GM21576 (cell line): ENCODE measurements around the gene ZNF43.
"Not testable (repeated sequence)": the region's sequence is repeated elsewhere in the genome, so short reads cannot be mapped to it uniquely, and the experiment has no call there.

Source experiments
- ATAC-seq: cut with Tn5 transposase; IDR thresholded peaks from one replicate; pipeline ENCODE4 v1.9.1; 2021; ENCODE audit warnings: mild to moderate bottlenecking, moderate library complexity; ENCODE audit not compliant: unreplicated experiment

The ZNF43 gene

DNA sequence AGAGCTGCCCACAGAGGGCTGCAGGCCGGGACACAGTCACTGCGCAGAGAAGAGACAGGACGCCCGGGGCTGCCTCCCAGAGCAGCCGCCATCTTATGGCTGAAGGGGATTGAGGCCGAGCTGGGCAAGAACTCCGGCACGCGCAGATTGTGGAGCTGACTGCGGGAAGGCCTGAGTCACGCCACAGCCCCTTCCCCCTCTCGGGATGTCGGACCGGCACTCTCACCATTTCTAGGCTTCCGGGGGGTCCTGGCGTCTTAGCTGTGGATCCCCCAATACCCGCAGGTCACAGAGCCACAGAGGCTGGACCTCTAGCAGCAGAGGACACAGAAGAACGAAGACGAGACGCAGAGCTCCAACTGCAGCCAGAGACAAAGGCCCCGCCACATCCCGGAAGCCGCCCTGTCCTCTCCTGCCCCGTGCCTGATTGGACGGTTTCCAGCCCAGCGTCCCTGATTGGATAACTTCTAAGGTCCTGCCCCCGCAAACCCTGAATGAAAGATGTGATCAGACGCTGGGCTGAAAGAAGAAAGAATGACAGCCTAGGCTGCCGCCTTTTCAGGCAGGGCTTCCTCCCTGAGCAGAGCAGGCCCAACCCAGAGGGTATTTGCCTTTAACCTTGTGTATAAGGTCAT is at the start of gene ZNF43:
ZNF43 (minus strand) TSS at position 373 of the 635 bp plus-strand sequence; CDS start at position 229, 144 bp downstream.
- peak; percentile 99 for ATAC-seq

DNA sequence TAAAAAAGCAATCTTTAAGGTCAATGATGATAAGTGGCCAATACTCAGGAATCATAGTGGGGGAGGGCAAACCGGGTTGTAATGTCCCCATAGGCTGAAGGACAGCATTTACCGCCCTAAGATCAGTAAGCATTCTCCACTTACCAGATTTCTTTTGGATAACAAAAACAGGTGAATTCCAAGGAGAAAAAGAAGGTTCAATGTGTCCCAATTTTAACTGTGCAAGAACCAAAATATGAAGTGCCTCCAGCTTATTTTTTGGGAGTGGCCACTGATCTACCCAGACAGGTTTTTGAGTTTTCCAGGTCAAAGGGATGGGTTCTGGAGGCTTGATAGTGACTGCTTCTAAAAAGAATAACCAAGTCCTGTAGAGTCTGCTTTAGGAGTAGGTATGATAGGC is 49.5 kb upstream of the ZNF43 start:
- not testable (repeated sequence) for ATAC-seq

DNA sequence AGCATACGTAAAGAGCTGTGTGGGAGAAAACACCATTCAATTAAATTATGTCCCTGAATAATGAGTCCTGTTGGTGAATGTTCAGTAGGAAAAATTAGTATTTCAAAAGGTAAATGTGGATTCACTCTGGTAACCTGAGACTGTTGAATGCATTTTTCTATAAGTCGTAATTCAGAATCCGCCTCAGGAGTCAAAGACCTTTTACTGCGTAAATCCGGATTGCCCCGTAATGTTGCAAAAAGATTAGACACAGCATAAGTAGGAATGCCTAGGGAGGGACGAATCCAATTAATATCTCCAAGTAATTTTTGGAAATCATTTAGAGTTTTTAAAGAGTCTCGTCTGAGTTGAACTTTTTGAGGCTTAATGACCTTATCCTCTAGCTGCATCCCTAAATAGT is 48.8 kb upstream of the ZNF43 start:
- not testable (repeated sequence) for ATAC-seq

DNA sequence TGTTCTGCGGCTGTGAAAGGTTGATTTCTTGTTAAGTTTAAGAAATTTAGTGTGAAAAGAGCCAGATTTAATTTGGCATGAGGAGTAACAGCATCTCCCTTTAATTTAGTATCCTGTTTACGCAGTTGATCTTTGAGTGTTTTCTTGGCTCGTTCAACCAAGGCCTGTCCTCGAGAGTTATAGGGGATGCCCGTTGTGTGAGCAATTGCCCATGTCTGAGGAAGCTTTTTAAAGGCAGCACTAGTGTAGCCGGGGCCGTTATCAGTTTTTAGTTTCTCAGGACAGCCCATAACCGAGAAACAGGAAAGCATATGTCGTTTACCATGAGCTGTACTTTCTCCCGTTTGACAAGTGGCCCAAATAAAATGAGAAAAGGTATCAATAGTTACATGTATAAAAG is 47.5 kb upstream of the ZNF43 start:
- no peak for ATAC-seq

DNA sequence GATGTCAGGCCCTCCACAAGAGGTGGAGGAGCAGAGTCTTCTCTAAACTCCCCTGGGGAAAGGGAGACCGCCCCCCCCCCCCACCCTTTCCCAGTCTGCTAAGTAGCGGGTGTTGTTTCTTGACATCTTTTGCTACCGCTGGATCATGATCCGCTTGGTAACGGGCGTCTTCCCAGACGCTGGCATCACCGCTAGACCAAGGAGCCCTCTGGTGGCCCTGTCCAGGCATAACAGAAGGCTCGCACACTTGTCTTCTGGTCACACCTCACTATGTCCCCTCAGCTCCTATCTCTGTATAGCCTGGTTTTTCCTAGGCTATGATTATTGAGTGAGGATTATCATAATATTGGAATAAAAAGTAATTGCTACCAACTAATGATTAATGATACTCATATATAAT is 44.8 kb upstream of the ZNF43 start:
- not testable (repeated sequence) for ATAC-seq

DNA sequence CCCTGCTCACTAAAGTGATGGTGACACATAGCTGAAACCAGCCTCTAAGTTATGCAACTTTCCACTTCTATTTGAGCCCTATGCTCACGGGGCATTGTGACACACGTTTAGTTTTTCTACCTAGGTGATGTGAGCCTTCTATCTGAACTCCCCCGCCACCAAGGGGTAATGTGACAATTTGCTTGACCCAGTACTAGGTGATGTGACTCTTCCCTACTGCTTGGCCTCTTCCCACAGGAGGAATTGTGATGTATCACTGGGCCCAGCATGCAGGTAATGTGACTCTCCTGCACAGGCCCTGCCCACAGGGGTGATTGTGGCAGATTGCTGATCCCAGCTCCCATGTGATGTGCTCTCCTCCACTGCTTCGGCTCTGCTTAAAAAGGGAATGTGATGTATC is 42.7 kb upstream of the ZNF43 start:
- ATAC-seq: no peak

DNA sequence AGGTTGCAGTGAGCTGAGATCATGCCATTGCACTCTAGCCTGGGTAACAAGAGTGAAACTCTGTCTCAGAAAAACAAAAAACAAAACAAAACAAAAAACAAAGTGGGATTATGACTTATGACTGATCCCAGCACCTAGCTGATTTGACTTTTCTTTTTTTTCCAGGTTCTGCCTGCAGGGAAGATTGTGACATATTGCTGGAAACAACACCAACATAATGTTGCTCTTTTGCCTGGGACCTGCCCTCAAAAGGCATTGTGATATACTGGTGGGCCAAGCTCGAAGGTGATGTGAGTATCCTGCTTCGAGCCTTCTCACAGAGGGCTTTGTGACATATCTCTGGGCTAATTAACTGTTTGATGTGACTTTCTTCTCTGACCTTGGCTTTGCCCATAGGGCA is 42.0 kb upstream of the ZNF43 start:
- ATAC-seq: no peak

DNA sequence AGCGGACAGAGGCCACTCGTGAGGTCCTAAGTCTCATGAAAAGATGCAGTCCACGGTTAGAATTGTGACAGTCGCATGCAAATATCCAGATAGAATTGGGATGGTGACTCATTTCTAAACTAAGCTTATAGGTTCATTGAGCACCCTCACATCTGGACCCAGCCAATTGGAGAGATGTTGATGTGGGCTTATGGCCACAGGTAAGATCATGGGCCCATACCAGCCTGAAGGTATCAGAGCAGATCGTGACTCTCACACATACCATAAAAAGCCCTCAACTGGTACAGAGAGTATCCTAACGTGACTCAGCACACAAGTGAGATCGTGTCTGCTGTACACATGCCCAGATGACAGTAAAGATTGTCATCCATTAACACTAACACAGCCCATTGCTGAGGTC is 40.6 kb upstream of the ZNF43 start:
- not testable (repeated sequence) for ATAC-seq

DNA sequence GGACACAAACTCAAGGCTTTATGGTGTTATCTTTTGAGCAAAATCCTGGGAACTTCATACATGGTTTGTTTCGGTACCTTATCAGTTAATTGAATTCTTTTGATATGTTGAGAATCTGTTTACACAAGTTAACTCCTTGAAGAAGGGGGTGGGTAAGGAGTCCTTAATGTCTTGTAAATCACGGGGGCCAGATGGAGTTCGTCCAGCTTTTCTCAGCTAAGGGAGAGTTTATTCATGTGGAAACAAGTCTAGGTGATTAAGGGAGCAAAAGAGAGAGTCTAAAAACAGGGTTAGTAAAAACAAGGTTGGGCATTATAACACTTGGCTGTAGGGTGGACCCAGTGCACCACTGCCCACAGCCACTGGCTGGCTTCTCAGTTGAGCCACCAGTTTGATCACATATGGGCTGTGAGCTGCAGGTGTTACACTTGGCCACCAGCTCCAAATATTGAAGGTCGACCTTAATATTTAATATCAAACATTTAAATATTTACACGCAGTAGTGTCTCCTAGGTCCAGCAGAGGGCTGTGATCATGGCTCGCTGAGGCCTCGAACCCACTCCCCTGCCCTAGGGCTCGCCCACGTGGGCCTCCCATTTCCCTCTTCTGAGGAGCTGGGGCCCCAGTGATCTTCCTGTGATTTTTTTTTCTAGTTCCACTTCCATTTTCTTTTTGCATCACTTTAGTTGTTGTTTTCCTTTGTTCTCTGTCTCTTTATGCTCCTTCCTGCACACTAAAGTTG is 21.0 kb upstream of the ZNF43 start:
- no peak for ATAC-seq

DNA sequence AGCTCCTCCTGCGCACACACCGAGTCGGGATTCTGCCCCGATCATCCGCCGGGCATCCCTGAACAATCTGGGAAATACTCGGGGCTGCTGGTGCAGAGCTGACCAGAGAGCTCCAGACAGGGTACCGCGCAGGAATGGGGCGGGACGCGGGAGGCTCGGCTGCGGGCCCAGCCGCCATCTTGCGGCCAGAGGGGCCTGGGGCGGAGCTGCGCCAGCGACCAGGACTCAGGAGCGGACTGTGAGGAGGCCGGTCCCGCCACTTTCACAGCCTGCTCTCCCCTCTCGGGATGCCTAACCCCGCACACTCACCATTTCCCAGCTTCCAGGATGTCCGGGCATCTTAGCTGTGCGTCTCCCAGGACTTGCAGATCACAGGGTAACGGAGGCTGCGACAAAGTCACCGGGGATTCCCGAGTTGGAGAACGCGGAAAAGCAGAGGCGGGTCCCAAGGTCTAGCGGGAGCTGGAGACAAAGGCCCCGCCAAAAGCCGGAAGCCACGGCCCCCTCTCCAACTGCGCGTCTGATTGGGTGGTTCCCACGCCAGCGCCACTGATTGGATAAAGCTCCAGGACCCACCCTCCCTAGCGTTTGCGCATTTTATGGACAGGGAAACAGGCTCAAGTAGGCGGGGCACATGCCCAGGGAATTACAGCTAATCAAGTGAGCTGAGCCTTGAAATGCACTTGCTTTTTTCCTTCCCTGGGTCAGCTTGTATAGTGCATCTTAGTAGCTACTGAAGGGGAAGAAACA is 15.8 kb upstream of the ZNF43 start:
- peak; percentile 93 for ATAC-seq

DNA sequence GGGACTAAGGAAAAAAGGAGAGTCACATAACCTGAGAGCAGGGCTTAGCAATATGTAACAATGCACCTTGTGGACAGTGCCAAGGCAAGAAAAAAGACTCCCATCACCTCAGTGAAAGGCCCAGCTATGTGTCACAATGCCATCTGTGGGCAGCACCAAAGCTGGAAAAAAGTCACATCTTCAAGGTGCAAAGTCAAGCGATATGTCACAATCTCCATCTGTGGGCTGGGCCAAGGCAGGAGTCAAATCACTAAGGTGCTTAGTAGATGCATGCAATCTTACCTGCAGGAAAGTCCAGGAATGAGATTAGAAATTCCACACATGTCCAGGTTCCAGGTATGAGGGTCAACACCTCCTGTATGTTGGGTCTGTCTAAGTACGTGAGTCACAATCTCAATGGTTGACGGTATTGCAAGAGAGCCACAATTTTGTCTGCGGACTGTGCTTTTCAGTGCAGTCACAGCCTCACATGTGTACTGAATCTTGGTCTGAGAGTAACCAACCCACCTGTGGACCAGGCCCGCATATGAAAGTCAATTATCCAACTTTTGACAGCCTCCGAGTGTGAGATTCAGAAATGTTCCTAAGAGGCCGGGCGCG is 14.8 kb upstream of the ZNF43 start:
- no peak for ATAC-seq

DNA sequence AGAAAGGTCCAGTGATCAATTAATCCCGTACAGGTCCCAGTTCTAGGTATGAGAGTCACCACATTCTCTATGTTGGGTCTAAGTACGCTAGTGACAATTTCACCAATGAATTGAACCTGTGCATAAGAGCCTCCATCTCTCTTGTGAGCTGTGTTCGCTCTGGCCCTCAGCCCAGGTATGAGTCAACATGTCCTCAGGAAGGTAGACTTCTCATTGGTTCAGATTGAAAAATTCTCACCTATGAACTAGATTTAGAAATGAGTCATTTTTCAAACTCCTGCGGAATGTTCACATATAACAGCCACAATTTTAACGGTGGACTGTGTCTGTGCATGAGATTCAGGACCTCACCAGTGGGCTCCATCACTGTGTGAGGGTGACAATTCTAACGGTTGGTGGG is 12.7 kb upstream of the ZNF43 start:
- no peak for ATAC-seq

DNA sequence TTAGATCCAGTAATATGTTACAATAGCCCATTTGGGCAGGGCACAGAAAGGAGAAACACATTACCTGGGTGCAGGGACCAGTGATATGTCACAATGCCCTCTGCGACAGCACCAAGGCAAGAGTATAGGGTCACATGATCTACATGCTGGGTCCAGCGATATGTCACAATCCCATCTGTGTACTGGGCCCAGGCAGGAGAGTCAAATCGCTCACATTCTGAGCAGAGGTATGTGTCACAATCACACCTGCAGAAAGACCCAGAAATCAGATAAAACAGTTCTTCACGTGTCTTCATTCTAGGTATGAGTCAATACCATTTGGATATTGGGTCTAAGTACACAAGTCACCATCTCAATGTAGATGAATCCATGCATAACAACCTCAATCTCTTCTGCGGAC is 7.1 kb upstream of the ZNF43 start:
- no peak for ATAC-seq

DNA sequence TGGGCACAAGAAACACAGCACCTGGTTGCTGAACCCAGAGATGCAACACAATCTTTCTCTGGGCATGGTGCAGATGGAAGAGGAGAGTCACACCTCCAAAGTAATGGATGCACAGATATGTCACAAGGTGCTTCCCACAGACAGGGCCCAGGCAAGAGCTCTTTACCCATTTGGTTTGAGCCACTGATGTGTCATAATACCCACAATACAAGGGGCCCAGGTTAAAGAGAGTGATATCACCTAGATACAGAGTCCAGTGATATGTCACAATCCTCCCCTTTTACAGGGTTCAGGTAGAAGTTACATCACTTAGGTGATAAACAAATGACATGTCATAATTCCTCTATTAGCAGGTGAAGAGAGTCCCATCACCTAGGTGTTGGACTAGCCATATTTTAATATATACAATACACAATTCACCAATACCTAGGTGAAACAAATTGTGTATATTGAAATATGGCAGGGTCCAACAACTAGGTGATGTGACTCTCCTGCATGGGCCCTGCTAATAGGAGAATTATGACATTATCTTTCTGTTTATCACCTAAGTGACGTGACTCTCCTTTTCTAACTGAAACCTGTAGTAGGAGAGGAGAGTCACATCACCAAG is 5.6 kb upstream of the ZNF43 start:
- no peak for ATAC-seq

DNA sequence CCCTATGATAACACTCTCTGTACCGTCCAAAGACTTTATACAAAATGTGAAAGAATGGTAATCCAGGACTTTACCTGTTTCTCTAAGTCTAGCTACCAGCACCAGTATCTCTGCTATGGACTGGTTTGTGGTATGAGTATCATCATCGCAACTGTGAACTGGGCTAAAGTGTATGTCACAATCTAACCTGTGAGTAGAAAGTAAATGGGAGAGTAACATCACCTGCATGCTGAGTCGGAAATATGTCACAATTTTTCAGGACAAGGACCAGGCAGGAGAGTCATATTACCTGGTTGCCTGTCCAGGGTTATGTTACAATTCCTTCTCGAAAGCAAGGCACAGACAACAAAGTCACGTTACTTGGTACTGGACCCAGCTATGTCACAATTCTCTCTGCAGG is 5.1 kb upstream of the ZNF43 start:
- ATAC-seq: no peak

DNA sequence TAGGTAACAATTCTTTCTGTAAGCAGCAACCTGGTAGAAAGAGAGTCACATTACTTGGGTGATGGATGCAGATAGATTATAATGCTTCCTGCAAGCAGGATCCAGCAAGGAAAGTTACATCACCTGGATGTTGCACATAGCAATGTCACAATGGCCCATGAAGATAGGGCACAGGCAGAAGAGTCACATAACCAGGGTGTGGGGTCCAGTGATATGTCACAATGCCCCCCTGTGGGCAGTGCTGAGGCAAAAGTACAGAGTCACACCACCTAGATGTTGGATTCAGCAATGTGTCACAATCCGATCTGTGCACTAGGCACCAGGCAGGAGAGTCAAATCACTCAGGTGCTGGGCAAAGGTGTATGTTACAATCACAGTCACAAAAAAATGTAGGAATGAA is 4.0 kb upstream of the ZNF43 start:
- no peak for ATAC-seq

DNA sequence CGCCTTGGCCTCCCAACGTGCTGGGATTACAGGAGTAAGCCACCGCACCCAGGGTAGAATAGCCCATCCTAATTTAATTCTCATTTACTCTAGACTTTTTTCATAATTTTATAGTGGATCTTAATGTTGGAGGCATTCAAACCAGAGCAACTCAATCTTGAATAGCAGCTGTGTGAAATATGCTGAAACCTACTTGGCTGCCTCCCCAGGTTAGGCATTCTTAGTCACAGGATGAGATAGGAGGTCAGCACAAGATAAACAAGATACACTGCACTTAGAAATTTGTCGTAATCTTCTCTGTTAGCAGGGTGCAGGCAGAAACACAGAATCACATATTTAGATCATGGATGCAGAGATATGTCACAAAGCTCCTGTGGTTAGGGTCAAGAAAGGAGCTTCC is 2.7 kb upstream of the ZNF43 start:
- ATAC-seq: no peak

DNA sequence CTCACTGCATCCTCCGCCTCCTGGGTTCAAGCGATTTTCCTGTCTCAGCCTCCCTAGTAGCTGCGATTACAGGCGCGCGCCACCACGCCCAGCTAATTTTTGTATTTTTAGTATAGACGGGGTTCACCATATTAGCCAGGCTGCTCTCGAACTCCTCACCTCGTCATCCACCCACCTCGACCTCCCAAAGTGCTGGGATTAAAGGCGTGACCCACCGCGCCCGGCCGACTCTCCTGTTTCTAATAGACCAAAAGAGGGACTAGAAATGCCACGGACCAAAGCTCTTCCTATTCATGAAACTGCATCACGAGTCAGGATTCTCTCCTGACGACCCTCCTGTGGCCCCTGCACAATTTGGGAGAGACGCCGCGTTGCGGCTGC is 563 bp downstream of the ZNF43 start:
- no peak for ATAC-seq

DNA sequence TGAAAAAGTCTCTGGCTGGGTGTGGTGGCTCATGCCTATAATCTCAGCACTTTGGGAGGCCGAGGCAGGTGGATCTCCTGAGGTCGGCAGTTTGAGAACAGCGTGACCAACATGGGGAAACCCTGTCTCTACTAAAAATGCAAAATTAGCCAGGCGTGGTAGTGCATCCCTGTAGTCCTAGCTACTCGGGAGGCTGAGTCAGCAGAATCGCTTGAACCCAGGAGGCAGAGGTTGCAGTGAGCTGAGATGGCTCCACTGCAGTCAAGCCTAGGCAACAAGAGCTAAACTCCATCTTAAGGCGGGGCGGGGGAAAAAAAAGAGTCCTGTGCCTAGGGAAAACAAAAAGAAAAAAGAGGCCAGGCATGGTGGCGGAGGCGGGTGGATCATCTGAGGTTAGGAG is 2.2 kb downstream of the ZNF43 start:
- no peak for ATAC-seq

DNA sequence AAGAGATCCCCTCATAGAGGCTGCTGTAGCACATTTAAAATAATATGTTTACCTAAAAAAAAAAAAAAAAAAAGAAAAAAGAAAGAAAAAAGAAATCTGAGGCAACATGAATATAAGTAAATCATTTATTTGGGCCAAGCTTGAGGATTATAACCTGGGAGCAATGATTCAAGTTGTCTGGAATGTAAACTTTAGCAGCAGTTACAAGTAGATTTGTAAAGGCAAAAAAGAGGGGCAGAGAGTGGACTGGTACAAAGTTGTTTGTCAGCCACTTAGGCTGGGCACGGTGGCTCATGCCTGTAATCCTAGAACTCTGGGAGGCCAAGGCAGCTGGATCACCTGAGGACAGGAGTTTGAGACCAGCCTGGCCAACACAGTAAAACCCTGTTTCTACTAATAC is 11.3 kb downstream of the ZNF43 start:
- no peak for ATAC-seq

DNA sequence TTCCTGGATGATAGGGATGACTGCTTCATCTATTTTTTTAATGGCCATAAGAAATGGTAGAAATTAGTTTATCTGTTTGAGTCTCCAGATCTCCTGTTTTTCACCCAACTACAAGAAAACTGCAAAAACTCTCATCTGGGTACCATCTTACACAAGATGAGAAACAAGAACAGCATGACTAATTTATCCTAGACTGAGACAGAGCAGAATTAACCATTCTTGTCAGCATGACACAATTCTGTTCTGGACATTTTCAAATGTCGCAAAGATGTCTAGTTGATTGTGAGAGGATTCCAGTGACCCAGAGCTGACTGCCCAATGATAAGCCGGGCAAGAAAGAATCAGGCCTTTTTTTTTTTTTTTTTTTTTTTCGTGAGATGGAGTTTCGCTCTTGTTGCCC is 12.8 kb downstream of the ZNF43 start:
- no peak for ATAC-seq
